LNCaP clone FGC (cell line): ENCODE measurements around the gene PHLPP2.

Experiments
- DNase-seq: peaks from one replicate; pipeline ENCODE4 v3.0.0-alpha.2; 2011; ENCODE audit warnings: low read depth
- H3K4me3 ChIP-seq: 2 replicates; pipeline ENCODE4 v1.5.1; 2011; ENCODE audit warnings: mild to moderate bottlenecking, low read depth, low read length, control low read depth
- TF ChIP-seq, protein P1 (sequence below): IDR thresholded peaks from 2 replicates; pipeline ENCODE4 v1.5.1; 2012; ENCODE audit warnings: mild to moderate bottlenecking; ENCODE audit not compliant: control insufficient read depth, insufficient read depth; ENCODE audit errors: extremely low read depth

PHLPP2 gene

DNA sequence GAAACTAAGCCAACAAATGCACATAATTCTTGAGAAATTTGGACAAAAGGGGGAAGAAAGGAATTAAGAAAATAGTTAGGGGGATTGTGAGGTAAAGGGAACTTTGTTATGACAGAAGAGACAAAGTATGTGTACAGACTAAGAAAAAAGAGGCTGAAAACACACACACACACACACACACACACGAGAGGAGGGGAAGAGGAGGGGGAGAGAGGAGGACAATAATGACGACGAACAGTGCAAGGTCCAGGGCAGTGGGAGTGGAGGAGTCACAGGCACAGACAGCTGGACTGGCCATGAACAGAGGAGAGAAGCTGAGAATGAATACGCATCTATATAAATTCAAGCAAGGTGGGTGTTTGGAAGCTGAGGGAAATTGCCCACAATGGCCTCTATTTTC lies 54.0 kb downstream of the PHLPP2 start:
- no peak for DNase-seq
- TF ChIP-seq, protein P1, sequence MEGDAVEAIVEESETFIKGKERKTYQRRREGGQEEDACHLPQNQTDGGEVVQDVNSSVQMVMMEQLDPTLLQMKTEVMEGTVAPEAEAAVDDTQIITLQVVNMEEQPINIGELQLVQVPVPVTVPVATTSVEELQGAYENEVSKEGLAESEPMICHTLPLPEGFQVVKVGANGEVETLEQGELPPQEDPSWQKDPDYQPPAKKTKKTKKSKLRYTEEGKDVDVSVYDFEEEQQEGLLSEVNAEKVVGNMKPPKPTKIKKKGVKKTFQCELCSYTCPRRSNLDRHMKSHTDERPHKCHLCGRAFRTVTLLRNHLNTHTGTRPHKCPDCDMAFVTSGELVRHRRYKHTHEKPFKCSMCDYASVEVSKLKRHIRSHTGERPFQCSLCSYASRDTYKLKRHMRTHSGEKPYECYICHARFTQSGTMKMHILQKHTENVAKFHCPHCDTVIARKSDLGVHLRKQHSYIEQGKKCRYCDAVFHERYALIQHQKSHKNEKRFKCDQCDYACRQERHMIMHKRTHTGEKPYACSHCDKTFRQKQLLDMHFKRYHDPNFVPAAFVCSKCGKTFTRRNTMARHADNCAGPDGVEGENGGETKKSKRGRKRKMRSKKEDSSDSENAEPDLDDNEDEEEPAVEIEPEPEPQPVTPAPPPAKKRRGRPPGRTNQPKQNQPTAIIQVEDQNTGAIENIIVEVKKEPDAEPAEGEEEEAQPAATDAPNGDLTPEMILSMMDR = no peak
- no peak overlapping the region for H3K4me3 ChIP-seq

DNA sequence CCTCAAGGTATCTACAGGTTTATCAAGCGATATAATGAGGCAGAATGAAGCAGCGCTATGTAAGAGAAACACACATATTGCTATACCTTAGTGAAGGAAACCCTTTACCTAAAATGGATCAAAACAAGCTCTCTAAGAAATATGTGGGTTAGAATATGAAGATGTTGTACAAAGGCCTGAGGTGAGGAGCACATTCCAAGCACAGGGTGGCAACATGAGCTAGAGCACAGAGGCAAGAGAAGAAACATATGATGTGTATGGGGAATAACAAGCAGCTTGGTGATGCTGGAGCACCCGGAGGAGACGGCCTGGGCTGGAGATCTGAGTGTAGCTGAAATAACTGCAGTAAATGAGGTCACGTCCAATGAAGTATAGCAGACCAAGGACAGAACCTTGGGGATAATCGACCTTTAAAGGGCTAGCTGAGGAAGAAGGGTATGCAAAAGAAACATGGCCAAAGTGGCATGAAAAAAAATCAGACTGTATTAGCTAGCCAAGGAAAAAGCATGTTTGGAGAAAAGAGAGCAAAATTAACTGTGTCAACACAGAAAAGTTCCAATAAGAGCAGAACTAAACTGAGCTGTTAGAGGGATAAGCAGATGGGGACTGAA lies 54.5 kb downstream of the PHLPP2 start:
- H3K4me3 ChIP-seq = no peak overlapping the region
- DNase-seq = no peak
- TF ChIP-seq, protein P1 = no peak

DNA sequence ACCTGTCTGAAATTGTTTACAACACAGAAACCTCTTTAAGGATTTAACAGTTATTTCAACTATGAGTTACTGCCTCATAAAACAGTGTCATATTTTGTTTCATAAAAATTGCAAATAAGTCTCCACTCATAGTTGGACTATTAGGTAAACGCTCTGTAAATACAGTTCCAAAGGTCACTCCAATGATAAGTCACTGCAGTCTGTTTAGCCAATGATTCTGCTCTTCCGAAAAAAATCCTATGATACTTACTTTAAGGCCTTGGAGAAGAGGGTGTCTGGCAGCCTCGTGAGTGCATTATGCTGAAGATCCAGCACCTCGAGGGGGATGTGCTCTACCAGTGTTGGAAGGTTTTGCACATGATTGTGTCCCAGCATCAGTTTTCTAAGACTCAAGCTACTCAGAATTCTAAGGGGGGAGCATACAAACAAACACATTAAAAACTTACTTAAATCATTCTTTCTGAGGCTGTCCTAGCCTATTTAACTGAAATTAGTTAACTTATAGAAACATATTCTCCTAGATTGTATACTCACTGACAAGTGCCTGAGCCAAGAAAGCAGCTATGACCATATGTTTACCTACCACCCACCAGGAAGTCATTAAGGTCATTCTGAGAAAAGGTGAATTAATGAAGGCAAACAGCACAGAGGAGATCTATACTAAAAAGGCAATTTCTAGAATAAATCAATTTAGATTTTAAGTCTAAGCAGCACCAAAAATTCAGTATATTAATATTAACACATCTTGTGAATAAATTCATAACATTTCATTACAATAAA lies 57.4 kb downstream of the PHLPP2 start:
- no peak for DNase-seq

DNA sequence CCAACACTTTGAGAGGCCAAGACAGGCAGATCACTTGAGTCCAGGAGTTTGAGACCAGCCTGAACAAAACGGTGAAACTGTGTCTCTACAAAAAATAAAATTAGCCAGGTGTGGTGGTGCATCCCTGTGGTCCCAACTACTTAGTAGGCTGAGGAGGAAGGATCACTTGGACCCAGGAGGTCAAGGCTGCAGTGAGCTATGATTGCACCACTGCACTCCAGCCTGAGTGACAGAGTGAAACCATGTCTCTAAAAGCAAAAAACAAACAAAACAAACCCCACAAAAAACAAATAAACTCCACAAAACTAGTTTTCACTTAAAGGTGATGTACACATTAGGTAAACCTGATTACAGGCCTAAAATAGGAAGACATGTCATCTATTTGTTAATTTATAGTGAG lies 58.2 kb downstream of the PHLPP2 start:
- DNase-seq = no peak
- no peak overlapping the region for H3K4me3 ChIP-seq
- TF ChIP-seq, protein P1 = no peak

More for the DNA sequence above, 57.4 kb downstream of the PHLPP2 start:
- TF ChIP-seq, protein P1 = no peak
- no peak overlapping the region for H3K4me3 ChIP-seq

DNA sequence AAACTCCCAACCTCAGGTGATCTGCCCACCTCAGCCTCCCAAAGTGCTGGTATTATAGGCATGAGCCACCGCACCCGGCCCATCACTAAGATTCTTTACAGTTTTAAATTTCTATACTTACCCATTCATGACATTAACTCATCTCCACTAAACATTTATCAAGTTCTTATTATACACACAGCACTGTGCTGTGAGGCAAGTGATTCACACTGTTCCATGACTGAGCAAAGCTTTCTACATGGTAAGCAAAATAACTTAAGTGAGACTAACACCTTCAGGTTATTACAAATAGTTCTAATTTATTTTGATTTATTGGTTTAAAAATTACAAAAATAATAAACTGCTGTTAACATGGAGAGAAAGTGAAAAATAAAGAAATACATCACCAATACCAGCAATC lies 65.0 kb downstream of the PHLPP2 start:
- no peak overlapping the region for H3K4me3 ChIP-seq
- TF ChIP-seq, protein P1 = no peak
- DNase-seq = no peak

DNA sequence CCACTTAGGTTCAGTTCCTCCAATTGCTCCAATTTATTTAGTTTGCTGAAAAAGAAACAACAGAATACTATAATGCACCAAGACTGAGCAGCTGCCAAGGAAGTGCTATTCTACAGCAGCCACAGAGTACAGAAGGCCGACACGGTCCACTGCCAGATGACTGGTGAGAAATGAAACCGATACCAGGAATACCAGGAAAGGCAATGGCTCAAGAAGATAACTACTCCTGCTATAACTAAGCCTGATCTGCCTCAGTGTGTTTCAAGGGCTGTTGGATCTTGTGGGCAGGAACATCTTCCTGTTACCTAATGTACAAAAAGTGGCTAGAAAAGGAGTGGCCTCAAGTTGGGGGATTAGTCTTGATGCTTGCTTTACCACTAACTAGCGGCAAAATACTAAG lies 65.7 kb downstream of the PHLPP2 start:
- H3K4me3 ChIP-seq = no peak overlapping the region
- no peak for DNase-seq
- TF ChIP-seq, protein P1 = no peak
